Ammon's horn (tissue), 1 donor: ENCODE data around the gene PELI2.

Source experiments
- DNase-seq: peaks from one replicate; pipeline ENCODE4 v3.0.0-alpha.2; 2016; ENCODE audit warnings: low spot score

PELI2 gene

DNA sequence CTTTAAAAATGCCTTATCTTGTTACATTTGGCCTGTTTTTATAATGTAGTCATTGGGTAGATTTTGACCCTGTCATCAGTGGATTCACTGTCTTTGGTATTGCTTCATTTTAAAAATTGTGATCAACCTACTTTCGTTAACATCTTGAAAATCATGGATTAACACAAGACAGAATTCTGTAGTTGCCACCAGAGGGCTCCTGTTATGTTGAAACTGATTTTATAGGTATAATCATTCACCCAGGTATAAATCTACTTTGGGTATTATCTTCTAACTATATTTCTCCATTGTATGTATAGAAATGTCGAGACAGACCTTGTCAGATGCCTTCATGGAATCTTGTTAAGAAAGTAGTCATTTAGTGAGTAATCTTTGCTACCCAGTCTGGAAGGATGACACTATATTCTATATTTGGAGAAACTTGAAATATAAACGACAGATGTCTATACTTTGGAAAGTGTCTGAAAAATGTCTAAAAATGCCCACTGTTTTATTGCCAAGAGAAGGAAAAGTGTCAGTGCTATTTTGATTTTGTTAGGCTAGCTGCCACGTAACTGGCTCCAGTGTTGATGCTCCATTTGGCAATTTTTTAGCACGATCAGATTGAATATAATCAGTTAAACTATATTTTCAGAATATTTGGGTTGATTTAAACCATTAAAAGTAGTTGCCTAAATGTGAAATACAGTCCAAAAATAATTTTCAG lies 129.4 kb downstream of the PELI2 start:
- DNase-seq = no peak

DNA sequence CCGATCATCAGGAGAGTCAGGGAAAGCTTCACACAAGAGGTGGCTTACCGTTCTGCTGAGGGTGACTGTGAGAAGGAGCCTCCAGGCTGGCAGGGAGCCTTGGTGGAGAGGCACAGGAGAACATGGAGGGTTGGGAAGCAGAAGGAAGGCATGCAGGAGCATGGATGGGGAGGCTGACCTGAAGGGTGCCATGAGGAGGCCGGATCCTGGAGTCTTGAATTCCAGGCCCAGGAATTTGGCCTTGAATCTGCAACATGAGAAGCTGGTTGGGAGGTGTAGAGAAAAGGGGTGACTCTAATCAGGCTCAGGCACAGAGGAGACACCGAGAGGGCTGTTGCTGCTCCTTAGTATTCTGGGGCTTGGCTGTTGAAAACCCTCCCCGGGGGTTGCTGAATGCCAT lies 130.2 kb downstream of the PELI2 start:
- no peak for DNase-seq

DNA sequence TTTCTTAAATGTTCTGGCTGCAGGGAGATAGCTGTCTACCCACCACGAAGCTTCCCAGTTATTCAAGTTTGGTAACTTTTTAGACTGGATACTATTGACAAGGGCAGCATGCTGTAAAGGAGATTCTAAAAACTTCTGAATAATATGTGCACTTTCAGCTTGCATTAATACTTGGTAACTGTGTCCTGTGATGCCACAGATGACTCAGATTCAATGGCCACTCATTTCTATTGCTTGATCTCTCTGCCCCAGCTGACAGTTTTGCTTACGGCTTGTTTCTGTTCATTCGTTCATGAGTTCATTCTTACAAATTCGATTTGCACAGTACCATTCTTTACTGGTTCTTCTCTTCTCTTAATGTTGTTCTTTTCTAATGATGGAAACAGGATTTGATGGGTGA lies 142.8 kb downstream of the PELI2 start:
- no peak for DNase-seq

DNA sequence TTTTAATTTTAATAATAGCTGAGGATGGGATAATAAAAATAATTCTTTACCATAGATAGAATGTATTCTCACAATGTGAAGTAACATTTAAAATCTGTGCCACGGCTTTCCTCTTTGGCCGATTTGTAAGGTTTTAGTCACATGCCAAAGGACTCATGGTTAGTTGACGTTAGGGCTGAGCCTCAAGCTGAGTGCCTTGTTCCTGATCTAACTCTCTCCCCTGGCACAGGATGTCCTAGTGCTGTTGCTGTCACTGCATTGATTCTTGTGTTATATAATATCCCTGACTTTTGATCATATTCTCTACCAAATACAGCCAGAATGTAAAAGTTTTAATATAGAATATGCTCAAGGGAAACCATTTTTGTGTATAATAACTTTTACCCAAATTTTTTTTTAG lies 144.3 kb downstream of the PELI2 start:
- no peak for DNase-seq

DNA sequence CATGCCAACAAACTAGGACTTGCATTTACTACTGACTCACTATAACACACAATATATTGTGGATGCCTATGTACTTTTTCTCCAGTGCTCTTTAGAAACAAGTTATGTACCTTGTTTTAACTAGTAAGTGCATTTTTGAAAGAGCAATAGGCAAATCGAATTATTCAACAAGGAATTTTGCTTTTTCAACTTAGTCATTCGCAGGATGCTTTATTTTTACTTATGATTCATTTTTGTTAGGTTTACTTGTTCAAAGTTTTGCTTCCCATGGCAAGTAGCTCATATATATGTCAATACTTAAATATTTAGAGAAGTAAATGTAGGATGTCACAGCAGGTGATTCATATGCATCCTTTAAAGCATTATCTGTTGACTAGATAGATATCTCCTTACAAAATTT lies 149.8 kb downstream of the PELI2 start:
- DNase-seq = no peak

DNA sequence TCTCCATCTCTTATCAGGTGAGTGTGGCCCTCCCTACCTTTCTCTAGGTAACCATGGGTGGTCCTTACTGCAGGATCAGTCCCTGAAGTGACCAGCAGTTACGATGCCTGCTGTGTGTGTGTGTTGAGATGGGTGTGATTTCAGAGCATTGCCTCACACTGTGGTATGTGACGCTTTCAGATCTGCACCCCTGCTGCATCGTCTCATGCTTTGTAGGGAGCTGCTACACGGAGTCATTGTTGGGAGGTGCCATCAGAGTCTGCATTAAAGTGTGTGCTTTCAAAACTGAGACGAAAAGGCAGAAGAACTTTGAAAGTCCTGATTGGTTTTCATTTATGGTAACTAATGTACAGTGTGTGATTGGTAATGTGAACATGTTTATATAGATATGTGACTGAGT lies 150.5 kb downstream of the PELI2 start:
- DNase-seq = no peak

DNA sequence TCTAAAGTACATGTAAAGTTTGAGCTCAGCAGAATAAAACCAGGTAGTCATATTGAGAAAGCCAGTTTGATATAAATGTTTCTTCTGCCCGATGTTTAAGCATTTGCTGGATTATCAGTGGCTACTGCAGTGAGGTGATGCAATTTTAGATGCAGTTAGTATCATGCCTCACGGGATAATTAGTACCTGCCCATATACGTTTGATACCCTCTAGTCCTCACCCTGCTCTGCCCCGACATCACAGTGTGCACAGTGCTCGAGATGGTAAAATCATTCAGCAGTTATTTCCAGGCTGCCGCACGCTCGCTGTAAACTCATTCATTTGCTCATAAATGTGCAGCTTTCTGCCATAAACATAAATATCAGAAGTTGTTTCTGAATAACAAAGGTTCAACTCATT lies 152.7 kb downstream of the PELI2 start:
- DNase-seq = no peak

DNA sequence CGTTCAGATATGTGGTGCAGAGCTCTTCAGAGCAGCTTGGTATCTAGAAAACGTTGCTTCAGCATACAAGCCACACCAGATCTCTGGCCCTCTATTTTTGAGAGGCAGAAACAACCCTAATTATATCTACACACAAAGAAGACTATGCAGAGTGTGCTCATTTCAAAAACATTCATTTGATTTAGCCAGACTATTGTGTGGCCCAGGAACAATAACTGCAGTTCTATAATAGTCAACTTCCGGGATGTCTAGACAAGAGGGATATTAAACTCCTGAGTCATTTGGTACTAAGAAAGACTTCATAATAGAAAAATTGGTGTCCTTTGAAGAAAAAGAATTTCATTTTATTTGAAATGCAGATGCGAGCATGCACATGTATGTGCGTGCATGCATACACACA lies 153.8 kb downstream of the PELI2 start:
- DNase-seq = no peak

DNA sequence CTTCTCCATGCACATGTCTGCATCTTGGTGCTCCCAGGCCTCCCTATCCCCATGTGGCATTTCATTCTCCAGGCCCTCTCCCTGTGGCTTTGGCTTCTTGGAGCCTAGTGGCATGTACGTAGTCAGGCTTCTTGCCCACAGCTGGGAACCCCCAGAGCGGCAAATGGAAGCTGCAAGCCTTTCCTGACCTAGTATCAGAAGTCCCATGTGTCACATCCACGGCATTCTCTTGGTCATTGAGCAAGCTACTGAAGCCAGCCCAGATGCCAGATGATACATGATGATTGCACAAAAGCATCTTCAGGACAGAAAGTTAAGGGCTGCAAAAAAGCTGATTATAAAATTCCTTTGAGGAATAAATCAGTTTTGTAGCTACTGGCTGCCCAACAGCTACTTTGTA lies 154.9 kb downstream of the PELI2 start:
- DNase-seq = no peak

DNA sequence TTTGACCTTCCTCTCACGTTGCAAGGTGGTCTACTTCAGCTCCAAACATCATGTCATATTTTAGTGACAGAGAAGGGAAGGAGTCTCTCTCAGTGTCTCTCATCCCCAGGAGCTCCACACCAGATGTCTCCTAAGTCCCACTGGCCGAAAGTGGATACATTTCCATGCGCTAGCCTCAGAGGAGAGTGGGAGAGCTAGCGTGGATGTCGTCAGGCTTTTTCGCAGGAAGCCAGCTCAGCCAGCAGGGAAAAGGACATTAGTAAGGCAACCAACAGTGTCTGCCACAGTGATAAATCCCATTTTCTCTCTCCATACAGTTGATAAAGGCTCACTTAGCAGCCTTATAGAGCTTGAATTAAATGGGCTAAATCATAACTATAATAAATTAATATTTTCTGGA lies 155.7 kb downstream of the PELI2 start:
- DNase-seq = no peak

DNA sequence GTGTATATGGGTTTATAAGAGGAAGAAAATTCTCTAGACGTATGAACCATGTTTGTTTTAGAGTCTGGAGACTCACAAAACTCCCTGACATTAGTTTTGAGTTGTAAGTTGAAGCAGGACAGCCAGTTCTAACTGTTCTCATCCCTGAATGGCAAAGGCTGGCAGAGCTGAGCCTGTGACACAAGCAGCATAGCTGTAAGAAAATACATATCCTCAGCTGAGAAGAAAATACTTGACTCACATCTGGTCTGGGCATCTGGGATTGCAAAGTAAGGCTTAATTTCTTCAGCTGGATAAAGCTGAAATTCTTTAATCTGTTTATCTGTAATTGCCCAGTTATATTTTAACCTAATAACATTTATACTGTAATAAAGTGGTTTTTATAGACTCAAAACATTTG lies 156.3 kb downstream of the PELI2 start:
- no peak for DNase-seq

DNA sequence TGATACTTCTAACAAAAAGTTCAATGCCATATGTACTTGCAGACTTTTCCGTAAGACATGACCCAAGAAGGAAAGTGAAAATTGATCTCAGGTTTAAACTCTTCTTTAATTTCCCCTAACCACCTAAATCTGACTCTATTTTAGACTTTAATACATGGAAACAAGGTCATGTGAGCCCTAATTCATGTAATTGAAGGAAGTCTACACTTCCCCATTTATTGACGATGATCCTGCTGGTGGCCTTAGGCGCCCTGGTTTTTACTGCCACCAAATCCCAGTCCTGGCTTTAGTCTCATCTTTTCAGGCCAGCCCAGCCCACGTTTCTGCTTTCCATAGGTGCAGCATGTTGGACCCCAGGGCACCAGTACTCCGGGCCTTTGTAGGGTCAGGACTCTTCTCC lies 157.9 kb downstream of the PELI2 start:
- DNase-seq = no peak

DNA sequence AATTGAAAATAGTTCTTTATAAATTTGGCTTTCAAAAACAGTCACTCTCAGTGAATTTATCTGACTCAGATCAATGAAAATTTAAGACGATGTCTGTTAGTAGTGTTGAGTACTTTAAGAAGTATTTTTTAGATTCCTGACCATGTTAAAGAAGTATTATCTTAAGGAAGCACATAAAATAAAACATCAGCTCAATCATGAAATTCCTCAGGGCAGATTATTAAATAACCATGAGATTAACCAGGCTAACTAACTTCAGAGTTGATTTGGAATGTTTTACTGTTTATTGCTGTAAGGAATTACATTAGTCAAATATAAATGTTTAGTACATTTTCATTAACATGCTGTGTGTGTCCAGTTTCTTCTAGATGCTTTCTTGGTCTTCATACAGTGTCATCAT lies 160.2 kb downstream of the PELI2 start:
- no peak for DNase-seq

DNA sequence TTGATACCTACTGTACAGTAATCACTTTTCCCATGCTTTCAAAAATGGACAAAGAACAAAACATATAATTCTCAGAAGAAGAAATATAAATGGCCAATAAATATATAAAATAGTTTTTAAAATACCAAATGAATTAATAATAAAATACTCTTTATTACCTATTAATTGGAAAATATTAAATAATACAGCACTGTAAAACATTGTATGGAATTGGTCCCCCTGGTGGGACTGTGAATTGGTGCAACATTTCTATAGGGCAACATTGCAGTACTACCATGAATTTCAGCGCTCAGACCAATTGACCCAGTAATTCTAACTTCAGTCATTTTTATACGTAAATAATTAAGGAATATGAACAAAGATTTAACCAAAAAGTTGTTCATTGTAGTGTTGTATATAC lies 162.6 kb downstream of the PELI2 start:
- DNase-seq = no peak

DNA sequence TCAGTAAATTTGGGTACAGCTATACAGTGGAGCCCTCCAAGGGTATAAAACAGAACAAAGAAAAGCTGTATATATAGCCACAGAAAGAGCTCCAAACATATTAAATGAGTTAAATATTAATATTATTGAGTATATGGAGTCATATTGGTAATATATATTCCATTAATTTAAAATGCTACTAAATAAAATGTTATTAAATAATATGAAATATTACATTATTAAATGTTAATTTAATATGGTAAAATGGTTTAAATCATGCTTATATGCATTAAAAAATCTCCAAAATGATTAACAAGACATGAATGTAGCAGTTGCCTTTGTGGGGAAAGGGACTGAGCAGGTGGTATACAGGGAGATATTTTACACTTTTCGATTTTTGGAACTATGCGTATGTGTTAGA lies 164.0 kb downstream of the PELI2 start:
- DNase-seq = no peak

DNA sequence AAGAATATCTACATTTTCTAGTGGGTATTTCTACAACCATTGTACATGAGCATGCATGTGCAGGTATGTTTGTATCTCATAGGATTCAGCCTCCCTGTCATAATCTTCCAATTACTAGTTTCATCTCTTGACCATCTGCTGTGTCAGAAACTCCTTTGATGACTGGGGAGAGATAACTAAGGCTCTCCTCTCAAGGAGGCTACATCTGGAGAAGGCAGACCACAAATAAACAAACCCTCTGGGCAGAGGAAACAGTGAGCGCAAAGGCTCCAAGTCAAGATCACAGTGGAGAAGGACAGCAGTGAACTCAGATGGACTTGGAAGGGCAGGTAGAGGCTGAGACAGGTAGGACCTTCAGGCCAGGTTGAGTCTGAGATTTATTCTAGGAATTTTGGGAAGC lies 166.4 kb downstream of the PELI2 start:
- no peak for DNase-seq

DNA sequence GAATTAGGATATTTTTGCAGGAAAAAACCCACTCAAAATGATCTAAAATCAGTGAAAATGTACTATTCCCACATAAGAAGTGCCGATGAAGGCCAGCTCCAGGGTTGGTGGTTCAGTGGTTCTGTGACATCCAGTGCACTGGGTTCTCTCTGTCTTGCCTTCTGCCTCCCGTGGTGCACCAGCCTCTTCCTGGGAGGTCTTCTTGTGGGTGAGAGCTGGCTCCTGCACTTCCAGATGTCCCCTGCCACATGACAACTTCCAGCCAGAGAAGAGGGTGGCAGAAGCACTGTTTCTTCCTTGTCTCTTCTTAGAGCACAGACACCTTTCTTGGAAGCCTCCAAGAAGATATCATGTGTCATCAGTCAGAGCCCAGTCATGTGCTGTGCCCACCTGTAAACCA lies 170.9 kb downstream of the PELI2 start:
- no peak for DNase-seq

DNA sequence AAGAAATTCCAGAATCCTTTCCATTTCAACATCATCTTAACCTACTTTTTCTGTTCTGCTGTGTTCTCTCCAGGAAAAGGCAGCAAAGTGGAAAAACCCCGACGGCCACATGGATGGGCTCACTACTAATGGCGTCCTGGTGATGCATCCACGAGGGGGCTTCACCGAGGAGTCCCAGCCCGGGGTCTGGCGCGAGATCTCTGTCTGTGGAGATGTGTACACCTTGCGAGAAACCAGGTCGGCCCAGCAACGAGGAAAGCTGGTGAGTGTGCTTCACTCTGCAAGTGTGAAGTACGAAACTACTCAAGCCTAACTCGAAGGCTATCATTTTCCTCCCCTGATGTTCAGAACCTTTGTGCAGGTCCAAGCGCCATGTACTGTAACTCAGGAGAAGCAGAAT lies 172.0 kb downstream of the PELI2 start:
- no peak for DNase-seq

DNA sequence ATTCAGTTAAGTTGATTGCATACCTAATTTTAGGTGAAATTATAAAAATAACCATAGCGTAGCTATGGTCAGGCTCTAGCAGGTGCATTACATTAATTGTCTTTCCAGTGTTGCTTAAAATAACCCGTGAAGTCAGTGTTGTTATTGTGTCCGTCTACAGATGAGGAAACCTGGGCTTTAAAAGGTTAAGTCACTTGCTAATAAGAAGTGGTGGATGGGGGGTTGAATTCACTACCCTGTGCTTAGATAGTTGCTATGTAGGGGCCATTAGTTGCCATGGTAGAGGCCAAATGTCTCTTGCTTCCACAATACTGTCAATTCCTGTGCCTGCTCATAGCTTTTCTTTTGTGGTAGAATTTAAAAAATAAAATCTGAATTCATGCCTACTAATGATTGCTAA lies 174.8 kb downstream of the PELI2 start:
- DNase-seq = no peak

DNA sequence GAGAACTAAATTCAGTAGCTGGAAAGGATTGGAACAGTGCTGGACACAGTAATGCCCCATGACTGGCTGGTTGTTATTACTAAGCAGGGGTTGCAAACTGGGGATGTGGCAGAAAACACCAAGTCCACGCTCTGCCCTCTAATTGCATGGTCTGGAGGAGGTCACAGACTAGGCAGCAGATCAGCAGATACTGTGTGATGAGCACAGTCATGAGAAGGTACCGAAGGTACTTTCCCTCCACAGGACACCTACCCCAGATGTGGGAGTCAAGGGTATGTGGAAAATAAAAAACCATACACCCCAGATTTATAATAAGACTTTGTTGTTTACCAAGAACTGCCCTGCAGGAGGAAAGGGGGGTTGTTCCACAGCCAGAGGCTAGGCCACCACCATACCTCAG lies 175.3 kb downstream of the PELI2 start:
- no peak for DNase-seq

DNA sequence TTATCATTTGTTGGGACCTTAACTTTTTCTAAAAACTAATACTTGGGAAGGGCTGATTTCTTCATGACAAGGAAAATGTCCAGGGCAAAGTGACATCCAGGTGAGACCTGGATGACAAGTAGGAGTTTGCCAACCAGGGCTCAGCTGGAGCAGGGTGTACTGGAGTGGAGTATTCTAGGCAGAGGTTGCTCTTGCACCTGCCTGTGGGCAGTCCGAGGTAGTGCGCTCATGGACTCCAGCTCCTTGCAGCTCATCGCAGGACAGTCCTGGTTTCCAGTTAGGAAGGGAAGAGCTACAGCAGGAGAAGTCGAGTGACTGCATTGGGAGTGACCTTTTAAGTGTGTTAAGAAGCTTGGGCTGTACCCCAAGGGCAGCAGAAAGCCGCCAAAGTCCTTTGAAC lies 175.9 kb downstream of the PELI2 start:
- DNase-seq = no peak

DNA sequence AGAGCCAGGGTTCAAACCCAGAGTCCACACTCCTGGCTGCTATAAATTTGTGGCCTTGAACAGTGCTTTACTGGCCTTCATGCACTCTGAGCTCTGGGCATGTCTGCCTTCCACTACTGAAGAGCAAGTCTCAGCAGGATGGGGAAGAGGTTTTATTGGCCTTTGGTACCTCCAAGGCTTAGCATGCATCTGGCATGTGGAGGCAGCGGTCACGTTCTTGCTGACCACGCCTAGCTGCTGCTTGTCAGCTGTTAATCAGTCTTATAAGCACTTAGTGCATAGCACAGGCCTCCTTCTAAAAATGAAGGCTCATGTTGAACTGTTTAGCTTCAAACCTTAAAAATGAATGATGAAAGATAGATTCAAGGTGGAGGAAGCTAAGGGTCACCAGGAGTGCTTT lies 177.5 kb downstream of the PELI2 start:
- no peak for DNase-seq

DNA sequence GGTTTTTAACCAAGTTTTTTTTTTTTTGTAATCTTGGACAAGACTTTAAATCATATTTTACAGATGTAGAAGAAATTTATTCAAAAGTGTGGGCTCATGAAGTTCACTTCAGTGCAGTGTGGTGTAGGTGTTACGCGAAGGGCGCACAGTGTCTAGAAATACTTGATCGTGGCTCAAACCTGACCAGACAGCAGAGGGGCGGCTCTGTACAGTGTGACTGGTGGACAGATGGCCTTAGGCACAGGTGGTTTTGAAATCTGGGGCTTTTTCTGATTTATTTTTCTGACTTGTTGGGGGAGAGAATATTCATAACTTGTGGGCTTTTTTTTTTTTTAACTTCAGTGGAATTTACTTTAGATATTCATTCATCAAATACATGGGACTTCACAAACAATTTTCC lies 179.2 kb downstream of the PELI2 start:
- DNase-seq = no peak

DNA sequence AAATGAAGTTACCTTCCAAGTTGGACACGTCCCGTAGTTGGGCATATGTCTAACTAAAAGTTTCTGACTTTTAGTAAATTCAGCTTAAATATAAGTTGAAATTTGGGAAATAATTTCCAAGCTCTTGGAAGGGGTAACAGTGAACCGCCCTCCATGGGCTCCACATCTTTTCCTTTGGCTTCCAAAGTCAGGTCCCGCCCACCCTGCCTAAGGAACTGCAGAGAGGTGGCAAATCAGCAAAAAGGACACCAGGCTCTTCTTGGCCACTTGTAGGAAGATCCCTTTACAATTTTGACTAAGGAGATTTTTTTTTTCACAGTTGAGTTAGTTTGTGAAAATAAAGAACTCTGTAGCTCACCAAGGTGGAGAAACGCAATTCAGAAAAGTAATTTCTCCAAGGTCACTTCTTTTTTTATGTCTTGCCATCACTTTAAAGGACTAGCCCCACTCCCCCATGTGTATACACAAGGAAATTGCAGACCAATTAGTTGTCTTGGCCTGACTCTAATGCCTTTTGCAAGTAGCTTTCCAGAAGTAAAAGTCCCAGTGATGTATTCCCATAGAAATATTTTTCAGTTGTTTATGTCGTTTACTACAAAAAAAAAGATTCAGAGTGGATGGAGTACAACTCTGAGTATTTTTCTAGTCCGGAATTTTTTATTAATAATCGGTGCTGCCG lies 181.2 kb downstream of the PELI2 start:
- no peak for DNase-seq
